GM15510 (cell line): ENCODE data around the gene SESN3.
A peak's percentile ranks its signal among the peaks of the same experiment; 100 is the strongest.

Source experiments
- POLR2A ChIP-seq: IDR thresholded peaks from 3 replicates; pipeline ENCODE4 v1.6.1; 2011; ENCODE audit warnings: borderline replicate concordance; ENCODE audit not compliant: insufficient read length; ENCODE audit errors: extremely low read depth

The SESN3 gene

GRCh38 chr11:95255251-95256145 lies 24.5 kb upstream of the SESN3 start:
- no peak for TF ChIP-seq POLR2A

GRCh38 chr11:95254716-95255115 lies 23.7 kb upstream of the SESN3 start:
- TF ChIP-seq POLR2A: no peak

GRCh38 chr11:95254131-95254704 lies 23.2 kb upstream of the SESN3 start:
- TF ChIP-seq POLR2A: peak; percentile 22

- no peak for TF ChIP-seq POLR2A
These were observed 22.1 kb upstream of the SESN3 start for GRCh38 chr11:95253141-95253540.

GRCh38 chr11:95252586-95252985 lies 21.6 kb upstream of the SESN3 start:
- no peak for TF ChIP-seq POLR2A

- no peak for TF ChIP-seq POLR2A
These were observed 17.9 kb upstream of the SESN3 start for GRCh38 chr11:95248666-95249467.

GRCh38 chr11:95247883-95248282 lies 16.9 kb upstream of the SESN3 start:
- no peak for TF ChIP-seq POLR2A

- no peak for TF ChIP-seq POLR2A
These were observed 16.2 kb upstream of the SESN3 start for GRCh38 chr11:95247127-95247684.

- TF ChIP-seq POLR2A: no peak
These were observed 14.6 kb upstream of the SESN3 start for GRCh38 chr11:95245581-95245980.

- no peak for TF ChIP-seq POLR2A
These were observed 14.0 kb upstream of the SESN3 start for GRCh38 chr11:95245038-95245437.

GRCh38 chr11:95243673-95244072 lies 12.7 kb upstream of the SESN3 start:
- no peak for TF ChIP-seq POLR2A

GRCh38 chr11:95242845-95243605 lies 12.0 kb upstream of the SESN3 start:
- no peak for TF ChIP-seq POLR2A

- no peak for TF ChIP-seq POLR2A
These were observed 11.3 kb upstream of the SESN3 start for GRCh38 chr11:95242091-95242844.
